Ovary (tissue), 9 donors: ENCODE measurements around the gene ZNF90. TPM values are rescaled to one million over a fixed set of nuclear protein-coding genes. Genes with fewer than 3 reads are reported as not detected.
A peak's percentile ranks its signal among the peaks of the same experiment; 100 is the strongest.

ENCODE experiments used
- DNase-seq, 5 donors: peaks; one replicate each; pipeline ENCODE4 v3.0.0-alpha.2; 2019 to 2020
- H3K27ac ChIP-seq, 2 donors: fragments of 200-600 bp; one replicate each; pipeline versions ENCODE4 v1.5.1 to v1.8.0; 2019 to 2022
- H3K27me3 ChIP-seq: fragments of 200-600 bp; one replicate; pipeline ENCODE4 v1.8.0; 2022
- H3K36me3 ChIP-seq: fragments of 200-600 bp; sonication (generic); one replicate; pipeline ENCODE4 v1.5.1; 2019
- H3K4me1 ChIP-seq: one replicate; pipeline ENCODE4 v1.8.1; 2013; ENCODE audit warnings: mild to moderate bottlenecking, moderate library complexity; ENCODE audit not compliant: insufficient read depth
- H3K4me3 ChIP-seq: fragments of 200-600 bp; sonication (generic); one replicate; pipeline ENCODE4 v1.5.1; 2017
- H3K9me3 ChIP-seq, 2 donors: fragments of 200-600 bp in 1 of 2; sonication (generic) in 1 of 2; one replicate each; pipeline versions ENCODE4 v1.5.1 to v1.8.1; 2013 to 2019; ENCODE audit warnings: mild to moderate bottlenecking in 1 of 2, moderate library complexity in 1 of 2
- EP300 ChIP-seq: sonication (generic); formaldehyde crosslinking; IDR thresholded peaks from one replicate; pipeline ENCODE4 v1.6.1; 2017; ENCODE audit warnings: antibody characterized with exemption
- POLR2A ChIP-seq: fragments of 450-650 bp; IDR thresholded peaks from one replicate; pipeline ENCODE4 v1.6.1; 2017; ENCODE audit warnings: antibody characterized with exemption, mild to moderate bottlenecking, moderate library complexity
- WGBS, 3 donors: extraction: QIAGEN DNeasy Blood & Tissue Kit in 1 of 3; methylation state at CpG; one replicate each; pipeline versions ENCODE4 v1.1.5 to v1.1.7; 2013 to 2017; 5-methylcytosine and 5-hydroxymethylcytosine counted together
- intact Hi-C, 4 donors: fragments of 100-400 bp; cut with DNase I; formaldehyde crosslinking; loops; one replicate each; pipeline versions ENCODE4 v1.11.0 to v1.15.1; 2022 to 2023
- polyA plus RNA-seq, 2 donors: library from polyadenylated mRNA; stranded (reverse); fragments of 200-250 nt in 1 of 2; fragments of 350-450 nt in 1 of 2; fragmentation: Illumina TruSeq in 1 of 2; extraction: RNeasy Lipid Tissue Mini Kit (QIAGEN cat#74804) in 1 of 2; gene quantifications; one replicate each; pipeline ENCODE4 v1.2.3, GENCODE V29; 2013 to 2014
- small RNA-seq: library from RNA; depleted of rRNA; stranded (forward); fragments of <200 nt; gene quantifications from one replicate; pipeline ENCODE3, GENCODE V24; 2016
- total RNA-seq, 7 donors: library from RNA; depleted of rRNA in 2 of 7; stranded (reverse); fragments of >200 nt in 2 of 7; fragmentation: NEBNext Ultra II Directional in 3 of 7; extraction: Animal tissue kit (Norgen Biotek cat#: 25700) in 3 of 7; gene quantifications; one replicate each; pipeline versions ENCODE4 v1.1.0 to v1.2.4, GENCODE V29; 2016 to 2023
- TF ChIP-seq, protein P1 (sequence below), 3 donors: fragments of 450-650 bp in 2 of 3; fragments of 200-600 bp in 1 of 3; IDR thresholded peaks; one replicate each; pipeline versions ENCODE4 v1.5.1 to v1.8.0; 2016 to 2022; ENCODE audit warnings: antibody characterized with exemption in 3 of 3, mild to moderate bottlenecking in 1 of 3
- donor health status: DM: no; HTN: no; CAD: no; lungs with moderate emphysema.
- donor health status: DM: no; HTN: no; CAD: no.
- donor health status: Bipolar disorder and iron deficiency.
- donor health status: DM: yes; HTN: yes; CAD: no.
- donor health status: DM: no; HTN: no; CAD: no.
- donor health status: DM: yes; HTN: yes; CAD: no.

Gene ZNF90
- total and polyA plus RNA-seq, 9 donors = 3.6 to 11.3 (median 7.7) TPM

- no peak for DNase-seq
- H3K27me3 ChIP-seq = no peaks in the 10 kb centered on the region
- no peaks in the 10 kb centered on the region for H3K36me3 ChIP-seq
- no peak overlapping the region for H3K4me3 ChIP-seq
- H3K4me1 ChIP-seq = peaks cover 4% of the 10 kb centered on the region
- no peaks in the 10 kb centered on the region for H3K9me3 ChIP-seq
- intact Hi-C loops = no loop called here
- TF ChIP-seq, protein P1, sequence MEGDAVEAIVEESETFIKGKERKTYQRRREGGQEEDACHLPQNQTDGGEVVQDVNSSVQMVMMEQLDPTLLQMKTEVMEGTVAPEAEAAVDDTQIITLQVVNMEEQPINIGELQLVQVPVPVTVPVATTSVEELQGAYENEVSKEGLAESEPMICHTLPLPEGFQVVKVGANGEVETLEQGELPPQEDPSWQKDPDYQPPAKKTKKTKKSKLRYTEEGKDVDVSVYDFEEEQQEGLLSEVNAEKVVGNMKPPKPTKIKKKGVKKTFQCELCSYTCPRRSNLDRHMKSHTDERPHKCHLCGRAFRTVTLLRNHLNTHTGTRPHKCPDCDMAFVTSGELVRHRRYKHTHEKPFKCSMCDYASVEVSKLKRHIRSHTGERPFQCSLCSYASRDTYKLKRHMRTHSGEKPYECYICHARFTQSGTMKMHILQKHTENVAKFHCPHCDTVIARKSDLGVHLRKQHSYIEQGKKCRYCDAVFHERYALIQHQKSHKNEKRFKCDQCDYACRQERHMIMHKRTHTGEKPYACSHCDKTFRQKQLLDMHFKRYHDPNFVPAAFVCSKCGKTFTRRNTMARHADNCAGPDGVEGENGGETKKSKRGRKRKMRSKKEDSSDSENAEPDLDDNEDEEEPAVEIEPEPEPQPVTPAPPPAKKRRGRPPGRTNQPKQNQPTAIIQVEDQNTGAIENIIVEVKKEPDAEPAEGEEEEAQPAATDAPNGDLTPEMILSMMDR (IDR thresholded peaks at IDR 0.05) = no peak
- TF ChIP-seq EP300 (no peak), POLR2A (no peak)
- H3K27ac ChIP-seq = no peak overlapping the region
- WGBS, 3 donors = 91 to 95% (median 95%) methylated on average over 1 of the region's 1 CpG
These were observed 86.7 kb downstream of the ZNF90 start for GRCh38 chr19:20164456-20164855.

GRCh38 chr19:20165971-20166592 lies 88.3 kb downstream of the ZNF90 start:
- Histone ChIP-seq H3K27me3 (no peaks in the 10 kb centered on the region), H3K4me3 (no peak overlapping the region), H3K36me3 (no peaks in the 10 kb centered on the region), H3K4me1 (peaks cover 4% of the 10 kb centered on the region), H3K27ac (no peak overlapping the region), H3K9me3 (no peaks in the 10 kb centered on the region)
- 85 to 87% (median 87%) methylated on average over 7 of the region's 7 CpGs for whole genome bisulfite sequencing, 3 donors
- intact Hi-C loops = no loop called here
- DNase-seq = no peak
- TF ChIP-seq POLR2A (no peak), EP300 (no peak)
- TF ChIP-seq, protein P1 (IDR thresholded peaks at IDR 0.05) = no peak

DNA sequence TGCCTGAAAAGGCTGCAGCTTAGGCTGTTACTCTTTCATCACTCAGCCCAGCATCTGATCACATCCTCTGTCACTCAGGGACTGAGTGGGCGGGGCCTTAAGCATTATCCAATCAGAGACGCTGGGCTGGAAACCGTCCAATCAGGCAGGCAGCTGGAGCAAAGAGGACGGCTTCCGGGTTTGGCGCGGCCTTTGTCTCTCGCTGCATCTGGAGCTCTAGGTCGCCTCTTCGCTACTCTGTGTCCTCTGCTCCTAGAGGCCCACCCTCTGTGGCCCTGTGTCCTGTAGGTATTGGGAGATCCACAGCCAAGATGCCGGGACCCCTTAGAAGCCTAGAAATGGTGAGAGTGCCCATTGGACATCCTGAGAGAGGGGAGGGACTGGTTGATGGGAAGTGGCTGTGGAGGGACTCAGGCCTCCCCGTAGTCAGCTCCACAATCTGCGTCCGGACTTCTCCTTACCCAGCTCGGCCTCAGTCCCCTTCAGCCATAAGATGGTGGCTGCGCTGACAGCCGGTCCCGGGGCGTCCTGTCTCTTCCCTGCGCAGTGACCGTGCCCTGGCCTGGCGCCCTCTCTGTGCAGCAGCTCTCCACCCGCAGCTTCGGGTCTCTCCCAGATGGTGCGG lies 89.3 kb downstream of the ZNF90 start, which contains the start of gene ZNF486:
ZNF486 (plus strand) TSS at position 195 of the 625 bp plus-strand sequence; CDS start at position 312, 117 bp downstream.
- Histone ChIP-seq H3K36me3 (no peaks in the 10 kb centered on the region), H3K4me3 (peak within 1 kb of the TSS; percentile 54), H3K9me3 (no peaks in the 10 kb centered on the region), H3K27me3 (no peaks in the 10 kb centered on the region), H3K4me1 (peaks cover 4% of the 10 kb centered on the region), H3K27ac (peak within 1 kb of the TSS; percentile 18 to 34)
- DNase-seq = peak; percentile 94 to 98 (median 95)
- intact Hi-C loops = no loop called here
- WGBS, 3 donors = 1% methylated on average over 24 to 25 of the region's 25 CpGs
- TF ChIP-seq POLR2A (no peak), EP300 (no peak)
- TF ChIP-seq, protein P1 (IDR thresholded peaks at IDR 0.05) = no peak

GRCh38 chr19:20167651-20168122 lies 89.9 kb downstream of the ZNF90 start:
- peak overlapping the region; percentile 54 for H3K4me3 ChIP-seq
- intact Hi-C loops = no loop called here
- H3K27ac ChIP-seq = peak overlapping the region; percentile 18 to 34
- TF ChIP-seq EP300 (no peak), POLR2A (no peak)
- TF ChIP-seq, protein P1 (IDR thresholded peaks at IDR 0.05) = no peak
- WGBS, 3 donors = 1 to 4% (median 2%) methylated on average over 22 of the region's 22 CpGs
- H3K9me3 ChIP-seq = no peaks in the 10 kb centered on the region
- H3K27me3 ChIP-seq = no peaks in the 10 kb centered on the region
- DNase-seq = peak in 1 of 5 donors; percentile 10
- H3K36me3 ChIP-seq = no peaks in the 10 kb centered on the region
- H3K4me1 ChIP-seq = peaks cover 4% of the 10 kb centered on the region

Small RNA genes within 50 kb of the gene (small RNA-seq; reads per million reads assigned to genes)
- not detected for gene AC006539.3

Other genes starting within 250 kb of the ZNF90 start
- gene ZNF253, start 212.1 kb upstream of the ZNF90 start, total RNA-seq = 10 to 100 TPM in 6 of 7 donors, 1 to 10 TPM in 1; 9.1 to 20.3 (median 15.1) TPM
- 10 to 100 TPM; 12.7 to 16.8 TPM for gene ZNF253, start 212.1 kb upstream of the ZNF90 start, polyA plus RNA-seq
- gene ZNF93, start 177.1 kb upstream of the ZNF90 start, total RNA-seq = 10 to 100 TPM in 2 of 7 donors, 1 to 10 TPM in 5; 4.9 to 15.2 (median 7.7) TPM
- gene ZNF93, start 177.1 kb upstream of the ZNF90 start, polyA plus RNA-seq = 1 to 10 TPM; 5.5 to 8.9 TPM
- gene ZNF682, start 38.5 kb upstream of the ZNF90 start, total RNA-seq = 1 to 10 TPM; 1.4 to 7.6 (median 4.5) TPM
- gene ZNF682, start 38.5 kb upstream of the ZNF90 start, polyA plus RNA-seq = 1 to 10 TPM; 1.9 to 3.6 TPM
- 1 to 10 TPM; 7.0 to 9.8 (median 8.2) TPM for gene ZNF486, start 89.2 kb downstream of the ZNF90 start, total RNA-seq
- gene ZNF486, start 89.2 kb downstream of the ZNF90 start, polyA plus RNA-seq = 1 to 10 TPM; 7.8 to 9.0 TPM